Measurements from ENCODE around the gene PLEKHG5. TPM values are rescaled to one million over a fixed set of nuclear protein-coding genes. Genes with fewer than 3 reads are reported as not detected.
"Not testable (repeated sequence)": the region's sequence is repeated elsewhere in the genome, so short reads cannot be mapped to it uniquely, and the experiment has no call there.

The PLEKHG5 gene
- total and polyA plus RNA-seq, 4 donors = 3.4 to 22.9 (median 10.0) TPM

GRCh38 chr1:6460301-6461050 is 31.0 kb downstream of the PLEKHG5 start:
- no peak overlapping the region for H3K27ac ChIP-seq (ENCODE audit: low read depth in 1 of 2, low read length in 1 of 2)

DNA sequence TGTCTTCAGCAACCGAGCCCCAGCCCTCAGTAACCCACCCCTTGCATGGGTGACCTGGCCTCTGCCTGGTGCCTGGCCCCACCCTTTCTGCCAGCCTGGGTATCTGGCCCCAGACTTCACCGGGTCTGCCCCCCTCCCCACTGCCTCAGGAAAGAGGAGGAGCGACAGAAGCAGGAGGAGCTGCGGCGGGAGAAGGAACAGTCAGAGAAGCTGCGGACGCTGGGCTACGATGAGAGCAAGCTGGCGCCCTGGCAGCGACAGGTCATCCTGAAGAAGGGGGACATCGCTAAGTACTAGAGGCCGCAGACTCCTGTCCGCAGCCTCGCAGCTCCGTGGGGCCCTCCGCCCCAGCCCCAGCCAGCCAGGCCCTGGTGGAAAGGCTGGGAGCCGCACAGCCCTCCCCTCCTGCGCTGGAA is 31.6 kb downstream of the PLEKHG5 start:
- Histone ChIP-seq H3K9ac (ENCODE audit: insufficient read depth in 1 of 2, low read length in 2 of 2) (no peak overlapping the region), H3K27me3 (ENCODE audit: control insufficient read depth in 3 of 3, insufficient read depth in 3 of 3, low read length in 2 of 3) (peaks cover 11 to 22% (median 20%) of the 10 kb centered on the region in 3 donors), H3K9me3 (ENCODE audit: control insufficient read depth in 4 of 4, insufficient read depth in 3 of 4, low read length in 3 of 4) (peaks cover 0 to 7% (median 0%) of the 10 kb centered on the region in 4 donors), H3K4me1 (ENCODE audit: control insufficient read depth in 5 of 5, insufficient read depth in 5 of 5, low read length in 5 of 5) (peaks cover 0 to 20% (median 8%) of the 10 kb centered on the region in 5 donors), H3K4me3 (no peak overlapping the region), H3K36me3 (ENCODE audit: control insufficient read depth in 4 of 4, insufficient read depth in 4 of 4, low read length in 4 of 4) (peaks cover 0 to 7% (median 4%) of the 10 kb centered on the region in 4 donors), H3K27ac (ENCODE audit: low read depth in 1 of 2, low read length in 1 of 2) (peak overlapping the region in 1 of 2 donors; percentile 15)
- WGBS, 2 donors = 9 to 13% methylated on average over 18 of the region's 18 CpGs
- TF ChIP-seq CTCF (IDR thresholded peaks at IDR 0.05; ENCODE audit: control extremely low read depth, extremely low read depth) = no peak
- DNase-seq (peak in 2 of 3 donors; percentile 44 to 47), ATAC-seq (ENCODE audit: insufficient read depth, low FRiP score) (peak; percentile 45)

More at GRCh38 chr1:6460301-6461050, 31.0 kb downstream of the PLEKHG5 start:
- no peak for TF ChIP-seq CTCF (IDR thresholded peaks at IDR 0.05; ENCODE audit: control extremely low read depth, extremely low read depth)
- Histone ChIP-seq H3K36me3 (ENCODE audit: control insufficient read depth in 4 of 4, insufficient read depth in 4 of 4, low read length in 4 of 4) (peaks cover 0 to 7% (median 4%) of the 10 kb centered on the region in 4 donors), H3K9me3 (ENCODE audit: control insufficient read depth in 4 of 4, insufficient read depth in 3 of 4, low read length in 3 of 4) (peaks cover 0 to 6% (median 0%) of the 10 kb centered on the region in 4 donors), H3K4me1 (ENCODE audit: control insufficient read depth in 5 of 5, insufficient read depth in 5 of 5, low read length in 5 of 5) (peaks cover 0 to 20% (median 2%) of the 10 kb centered on the region in 5 donors), H3K27me3 (ENCODE audit: control insufficient read depth in 3 of 3, insufficient read depth in 3 of 3, low read length in 2 of 3) (peaks cover 5 to 21% (median 19%) of the 10 kb centered on the region in 3 donors), H3K4me3 (no peak overlapping the region), H3K9ac (ENCODE audit: insufficient read depth in 1 of 2, low read length in 2 of 2) (peak overlapping the region in 1 of 2 donors; percentile 53)
- ATAC-seq (ENCODE audit: insufficient read depth, low FRiP score) = peak; percentile 58
- WGBS, 2 donors = 24 to 30% methylated on average over 39 of the region's 39 CpGs
- peak; percentile 52 to 70 (median 57) for DNase-seq

DNA sequence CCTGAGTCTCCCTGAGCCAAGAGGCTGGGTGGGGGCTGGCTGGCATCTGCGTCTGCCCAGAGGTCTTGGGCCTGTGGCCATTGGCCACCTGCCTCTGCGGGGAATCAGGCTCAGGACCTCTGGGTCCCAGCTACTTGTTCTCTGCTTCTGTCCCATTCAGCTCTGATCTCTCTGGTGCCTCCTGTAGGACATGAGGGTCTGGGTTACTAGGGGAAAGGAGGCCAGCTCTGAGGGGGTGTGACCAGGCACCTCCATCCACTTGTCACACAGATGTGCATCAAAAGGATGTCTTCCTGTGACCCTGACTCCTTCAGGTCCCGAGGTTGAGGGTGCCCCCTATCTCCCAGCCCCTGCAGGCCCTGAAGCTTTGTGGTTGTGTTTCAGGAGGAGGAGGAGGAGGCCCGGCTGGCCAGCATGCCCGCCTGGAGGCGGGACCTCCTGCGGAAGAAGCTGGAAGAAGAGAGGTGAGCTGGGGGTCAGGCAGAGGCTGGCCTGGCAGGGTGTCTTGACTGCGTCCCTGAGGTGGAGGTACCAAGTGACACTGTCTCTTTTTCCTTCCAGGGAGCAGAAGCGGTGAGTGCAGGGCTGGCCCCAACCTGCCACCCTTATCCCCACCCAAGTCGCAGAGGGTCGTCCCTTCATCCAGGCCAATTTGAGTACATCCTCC is 34.5 kb downstream of the PLEKHG5 start:
- Histone ChIP-seq H3K4me1 (ENCODE audit: control insufficient read depth in 5 of 5, insufficient read depth in 5 of 5, low read length in 5 of 5) (peaks cover 0 to 29% (median 11%) of the 10 kb centered on the region in 5 donors), H3K9ac (ENCODE audit: insufficient read depth in 1 of 2, low read length in 2 of 2) (no peak overlapping the region), H3K27ac (ENCODE audit: low read depth in 1 of 2, low read length in 1 of 2) (no peak overlapping the region), H3K27me3 (ENCODE audit: control insufficient read depth in 3 of 3, insufficient read depth in 3 of 3, low read length in 2 of 3) (peaks cover 11 to 33% (median 31%) of the 10 kb centered on the region in 3 donors), H3K9me3 (ENCODE audit: control insufficient read depth in 4 of 4, insufficient read depth in 3 of 4, low read length in 3 of 4) (peaks cover 0 to 7% (median 0%) of the 10 kb centered on the region in 4 donors), H3K36me3 (ENCODE audit: control insufficient read depth in 4 of 4, insufficient read depth in 4 of 4, low read length in 4 of 4) (peaks cover 0 to 2% (median 0%) of the 10 kb centered on the region in 4 donors), H3K4me3 (no peak overlapping the region)
- no peak for ATAC-seq (ENCODE audit: insufficient read depth, low FRiP score)
- 83 to 85% methylated on average over 11 of the region's 11 CpGs for WGBS, 2 donors
- no peak for DNase-seq
- TF ChIP-seq CTCF (IDR thresholded peaks at IDR 0.05; ENCODE audit: control extremely low read depth, extremely low read depth) = no peak

DNA sequence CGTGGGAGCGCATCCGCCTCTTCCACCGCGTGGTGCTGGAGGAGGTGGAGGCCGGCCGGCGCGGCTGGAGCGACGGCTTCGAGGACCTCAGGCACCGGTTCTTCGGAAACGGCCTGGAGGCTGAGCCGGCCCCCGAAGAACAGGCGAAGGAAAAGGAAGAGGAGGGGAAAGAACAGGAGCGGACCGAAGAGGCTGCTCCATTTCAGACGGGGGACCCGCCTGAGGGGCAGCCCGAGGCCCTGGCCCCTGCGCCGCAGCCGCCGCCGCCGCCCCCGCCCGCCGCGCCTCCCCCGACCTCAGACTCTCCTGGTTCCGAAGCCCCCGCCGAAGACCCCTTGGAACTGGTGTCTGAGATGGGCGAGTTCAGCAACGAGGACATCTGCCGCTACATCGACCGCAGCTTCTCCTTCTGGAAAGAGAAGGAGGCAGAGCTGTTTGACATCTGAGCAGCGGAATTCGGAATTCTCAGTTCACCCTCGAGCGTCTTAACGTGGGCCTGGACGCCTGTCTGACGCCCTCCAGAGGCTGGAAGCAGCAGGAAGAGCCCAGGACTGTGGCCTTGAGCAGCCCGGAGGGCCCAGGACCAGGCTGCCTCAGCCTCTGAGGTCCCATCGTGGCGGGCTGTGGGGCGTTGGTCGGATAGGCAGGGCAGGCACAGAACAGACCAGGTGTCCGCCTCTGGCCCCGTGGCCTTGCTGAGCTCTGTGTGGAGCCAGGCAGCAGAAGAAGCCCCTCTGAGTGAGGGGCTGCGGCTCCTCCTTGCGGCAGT is 35.5 kb downstream of the PLEKHG5 start:
- not testable (repeated sequence) for DNase-seq
- peaks cover 11 to 36% (median 31%) of the 10 kb centered on the region in 3 donors for H3K27me3 ChIP-seq (ENCODE audit: control insufficient read depth in 3 of 3, insufficient read depth in 3 of 3, low read length in 2 of 3)

More for the DNA sequence above, 35.5 kb downstream of the PLEKHG5 start:
- H3K9me3 ChIP-seq (ENCODE audit: control insufficient read depth in 4 of 4, insufficient read depth in 3 of 4, low read length in 3 of 4); H3K9ac ChIP-seq (ENCODE audit: insufficient read depth in 1 of 2, low read length in 2 of 2); H3K36me3 ChIP-seq (ENCODE audit: control insufficient read depth in 4 of 4, insufficient read depth in 4 of 4, low read length in 4 of 4); H3K4me3 ChIP-seq; ATAC-seq (ENCODE audit: insufficient read depth, low FRiP score); H3K27ac ChIP-seq (ENCODE audit: low read depth in 1 of 2, low read length in 1 of 2): not testable (repeated sequence)
- 32 to 37% methylated on average over 39 to 58 of the region's 58 CpGs for WGBS, 2 donors
- peaks cover 0 to 19% (median 10%) of the 10 kb centered on the region in 5 donors for H3K4me1 ChIP-seq (ENCODE audit: control insufficient read depth in 5 of 5, insufficient read depth in 5 of 5, low read length in 5 of 5)

Data from lung (tissue), 12 donors.